GM18502 (cell line): ENCODE measurements around the gene RRP1.
"Not testable (repeated sequence)": the region's sequence is repeated elsewhere in the genome, so short reads cannot be mapped to it uniquely, and the experiment has no call there.

Source experiments
- ATAC-seq: cut with Tn5 transposase; IDR thresholded peaks from one replicate; pipeline ENCODE4 v1.9.1; 2021; ENCODE audit warnings: mild to moderate bottlenecking; ENCODE audit not compliant: unreplicated experiment, poor library complexity

Gene RRP1

DNA sequence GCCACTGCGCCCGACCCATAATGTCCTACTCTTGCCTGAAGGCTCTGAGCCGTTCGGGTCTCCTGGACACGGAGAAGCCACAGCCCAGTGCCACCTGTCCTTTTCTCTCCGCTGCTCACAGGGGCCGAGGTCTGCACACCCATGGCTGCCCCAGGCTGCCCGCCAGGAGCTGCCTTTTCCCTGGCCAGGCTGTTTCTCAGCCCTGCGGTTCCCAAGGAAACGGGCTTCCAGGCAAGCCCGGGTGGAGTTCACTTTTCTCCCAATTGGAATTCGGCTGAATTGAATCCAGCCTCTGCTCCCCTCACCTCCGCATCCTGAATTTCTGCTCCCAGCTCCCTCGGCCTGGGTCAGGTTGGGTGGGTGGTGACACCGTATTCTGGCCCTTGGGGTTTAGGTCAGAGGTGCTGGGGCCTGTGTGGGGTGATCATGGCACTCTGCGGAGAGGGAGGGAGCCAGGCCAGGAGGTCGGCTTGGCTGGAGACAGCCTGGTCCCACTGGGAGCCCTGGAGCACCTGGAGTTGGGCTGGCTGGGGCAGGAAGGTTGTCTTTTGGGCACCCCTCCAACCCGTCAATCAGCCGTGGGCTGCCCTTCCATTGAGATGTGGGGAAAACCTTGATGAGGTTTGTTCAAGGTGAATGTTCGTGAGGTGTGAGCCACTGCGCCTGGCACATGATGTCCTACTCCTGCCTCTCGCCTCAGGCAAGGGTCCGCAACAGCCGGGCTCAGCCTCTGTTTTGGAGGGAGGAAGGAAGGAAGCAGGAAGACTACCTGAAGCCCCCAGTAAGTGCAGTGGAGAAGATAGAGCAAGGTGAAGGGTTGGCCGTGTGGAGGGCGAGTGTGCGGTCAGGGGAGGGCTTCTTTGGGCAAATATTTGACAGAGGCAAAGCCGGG is 25.1 kb downstream of the RRP1 start:
- no peak for ATAC-seq

DNA sequence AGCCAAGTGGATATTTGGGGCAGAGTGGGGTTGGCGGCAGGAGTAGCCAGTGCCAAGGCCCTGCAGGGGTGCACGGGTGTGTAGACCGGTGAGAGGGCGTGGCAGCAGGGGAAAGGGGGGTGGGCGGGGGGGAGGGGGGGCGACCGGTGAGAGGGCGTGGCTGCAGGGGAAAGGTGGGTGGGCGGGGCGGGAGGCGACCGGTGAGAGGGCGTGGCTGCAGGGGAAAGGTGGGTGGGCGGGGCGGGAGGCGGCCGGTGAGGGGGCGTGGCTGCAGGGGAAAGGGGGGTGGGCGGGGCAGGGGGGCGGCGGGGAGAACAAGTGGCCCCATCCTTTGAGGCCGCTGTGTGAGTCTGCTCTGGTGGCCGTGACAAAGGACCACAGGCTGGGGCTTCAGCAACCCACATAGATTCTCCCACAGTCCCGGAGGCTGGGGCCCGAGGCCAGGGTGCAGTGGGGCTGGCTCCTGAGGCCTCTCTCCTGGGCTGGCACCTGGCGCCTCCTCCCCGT is 25.8 kb downstream of the RRP1 start:
- no peak for ATAC-seq

DNA sequence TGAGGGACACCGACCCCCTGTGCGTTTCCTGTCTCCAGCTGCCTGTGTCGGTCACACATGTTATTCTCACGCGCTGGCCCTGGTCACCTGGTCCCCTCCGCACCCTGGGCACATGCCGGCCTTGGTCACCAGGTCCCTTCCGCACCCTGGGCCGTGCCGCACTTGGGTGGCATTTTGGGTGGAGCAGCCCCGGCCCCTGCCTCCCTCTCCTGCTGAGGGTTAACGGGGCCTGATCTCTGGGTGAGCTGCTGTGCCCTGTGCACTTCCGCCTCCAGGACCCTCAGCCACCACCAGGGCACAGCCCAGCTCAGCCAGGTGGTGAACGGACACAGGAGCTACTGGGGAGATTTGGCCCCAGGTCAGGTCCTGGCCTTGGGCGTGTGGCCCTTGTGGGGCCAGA is 26.6 kb downstream of the RRP1 start:
- ATAC-seq, result no peak

DNA sequence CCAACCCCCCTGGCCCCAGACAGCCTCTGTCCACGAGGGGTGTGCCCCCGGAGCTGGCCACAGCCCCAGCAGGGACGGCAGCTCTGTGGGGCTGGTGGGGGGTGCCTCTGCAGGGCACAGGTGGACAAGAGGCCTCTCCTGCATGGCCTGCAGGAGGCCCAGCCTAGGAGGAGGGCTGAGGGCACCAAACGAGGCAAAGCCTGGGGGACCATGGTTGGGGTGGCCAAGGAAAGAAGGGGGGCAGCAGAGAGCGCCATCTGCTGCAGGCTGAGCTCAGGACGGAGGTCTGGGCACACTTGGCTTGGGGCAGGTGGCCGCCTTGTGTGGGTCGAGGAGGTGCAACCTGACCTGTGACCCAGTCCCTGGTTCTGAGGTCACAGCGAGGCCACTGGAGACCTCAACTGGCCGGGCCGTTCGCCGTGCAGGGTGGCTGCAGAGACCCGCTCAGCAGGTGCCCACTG is 27.3 kb downstream of the RRP1 start:
- ATAC-seq, result no peak

DNA sequence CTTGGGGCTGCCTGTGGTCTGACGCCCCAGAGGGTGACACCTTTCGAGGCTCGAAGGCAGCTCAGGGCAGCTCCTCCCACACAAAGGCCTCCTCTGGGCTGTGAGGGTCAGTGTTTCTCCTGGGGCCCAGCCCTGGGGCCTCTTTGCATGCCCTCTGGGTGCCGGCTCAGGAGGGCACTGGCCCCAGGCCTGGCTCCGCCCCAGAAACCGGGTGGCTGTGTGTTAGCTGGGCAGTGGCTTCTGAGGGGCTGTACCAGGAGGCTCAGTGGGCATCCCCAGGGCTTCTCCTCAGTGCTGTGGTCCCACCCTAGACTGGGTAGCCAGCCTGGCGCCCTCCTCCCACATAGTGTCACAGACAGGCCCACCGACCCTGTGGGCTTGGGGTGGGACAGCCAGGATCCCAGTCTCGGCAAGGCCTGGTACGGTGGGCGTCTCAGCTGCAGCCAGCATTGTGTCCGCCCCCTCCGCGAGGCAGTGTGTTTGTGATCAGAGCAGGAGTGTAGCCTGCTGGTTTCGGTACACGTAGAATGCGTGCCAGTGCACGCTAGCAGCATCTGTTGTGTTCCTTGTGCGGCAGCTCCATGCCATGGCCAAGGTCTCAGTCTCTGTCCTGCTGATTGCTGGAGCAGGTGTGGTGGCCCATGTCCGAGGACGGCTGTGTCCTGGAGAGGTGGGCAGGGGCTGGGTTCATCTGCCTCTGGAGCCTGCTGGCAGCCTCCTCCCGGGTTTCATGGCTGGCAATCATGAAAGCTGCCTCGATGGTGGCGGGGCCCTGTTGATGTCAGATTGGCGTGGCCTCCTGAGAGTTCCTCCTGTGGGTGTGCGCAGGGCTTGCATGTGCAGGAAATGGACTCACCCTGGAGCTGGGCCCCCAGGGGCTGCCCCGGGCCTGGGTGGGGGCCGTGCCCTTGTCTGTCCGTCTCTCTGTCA is 28.0 kb downstream of the RRP1 start:
- no peak for ATAC-seq

DNA sequence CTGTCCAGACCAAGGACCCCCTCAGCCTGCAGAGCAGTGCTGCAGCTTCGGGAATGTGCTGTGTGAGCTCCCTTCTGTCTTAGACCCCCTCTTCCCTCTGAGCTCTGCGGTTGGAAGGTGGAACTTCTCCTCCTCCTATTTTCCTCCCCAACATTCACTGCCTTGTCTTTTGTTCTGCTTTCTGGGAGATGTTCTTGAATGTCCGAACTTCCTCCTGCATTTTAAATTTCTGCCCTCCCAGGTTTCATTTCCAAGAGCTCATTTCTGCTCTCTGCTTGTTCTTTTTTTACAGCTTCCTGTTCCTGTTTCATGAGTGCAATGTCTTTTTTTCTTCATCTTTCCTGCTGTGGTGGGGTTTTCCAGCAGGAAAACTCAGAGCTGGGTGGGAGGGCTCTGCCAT is 29.3 kb downstream of the RRP1 start:
- no peak for ATAC-seq

DNA sequence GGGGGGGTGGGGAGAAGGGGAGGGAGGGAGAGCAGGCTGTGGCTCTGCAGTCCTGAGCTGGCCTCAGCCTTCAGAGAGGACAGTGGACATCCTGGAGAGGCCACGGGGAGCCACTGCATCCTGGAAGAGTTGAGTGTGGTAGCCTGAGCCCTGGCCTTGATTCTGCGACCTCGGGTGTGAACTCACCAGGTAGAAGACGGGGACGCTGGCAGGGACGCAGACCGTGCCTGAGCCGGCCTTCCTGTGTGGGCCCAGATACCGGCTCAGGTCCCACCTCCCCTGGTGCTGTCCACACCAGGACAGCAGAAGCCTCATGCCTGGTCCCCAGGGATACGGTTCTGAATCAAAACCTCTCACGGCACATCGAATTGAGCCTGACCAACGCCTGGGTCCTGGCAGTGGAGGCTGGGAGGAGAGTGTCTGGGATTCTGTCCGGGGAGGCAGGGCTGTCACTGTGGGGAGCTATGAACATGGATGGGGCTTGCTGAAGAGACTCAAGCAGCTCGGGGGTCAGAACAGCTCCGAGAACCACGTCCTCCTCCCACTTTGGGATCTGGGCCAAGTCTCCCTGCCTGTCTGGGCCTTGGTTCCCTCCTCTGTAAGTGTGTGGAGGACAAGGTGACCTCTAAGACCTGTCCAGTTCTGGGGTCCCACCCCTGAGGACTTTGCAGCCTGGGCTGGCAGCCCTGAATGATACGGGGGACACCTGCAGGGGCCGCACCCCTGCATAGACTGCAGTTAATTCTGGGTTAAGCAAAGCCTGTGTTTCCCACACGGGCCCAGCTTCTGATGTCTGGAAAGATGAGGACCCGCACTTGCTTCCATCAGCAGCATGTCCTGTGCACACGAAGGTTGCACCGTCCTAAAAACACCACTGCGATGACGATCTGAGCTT is 30.4 kb downstream of the RRP1 start:
- no peak for ATAC-seq

DNA sequence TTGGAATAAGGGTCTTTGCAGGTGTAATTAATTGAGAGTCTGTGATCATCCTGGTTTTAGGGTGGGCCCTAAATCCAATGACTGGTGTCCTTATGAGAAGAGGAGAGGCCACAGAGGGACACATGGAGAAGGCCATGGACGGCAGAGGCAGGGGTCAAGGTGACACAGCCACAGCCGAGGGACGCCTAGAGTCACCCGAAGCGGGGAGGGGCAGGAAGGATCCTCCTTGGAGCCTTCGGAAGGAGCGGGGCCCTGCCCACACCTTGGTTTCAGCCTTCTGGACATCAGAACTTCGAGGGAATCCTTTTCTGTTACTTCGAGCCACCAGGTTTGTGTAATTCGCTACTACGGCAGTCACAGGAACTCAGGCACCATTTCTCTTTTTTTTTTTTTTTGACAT is 31.1 kb downstream of the RRP1 start:
- no peak for ATAC-seq

DNA sequence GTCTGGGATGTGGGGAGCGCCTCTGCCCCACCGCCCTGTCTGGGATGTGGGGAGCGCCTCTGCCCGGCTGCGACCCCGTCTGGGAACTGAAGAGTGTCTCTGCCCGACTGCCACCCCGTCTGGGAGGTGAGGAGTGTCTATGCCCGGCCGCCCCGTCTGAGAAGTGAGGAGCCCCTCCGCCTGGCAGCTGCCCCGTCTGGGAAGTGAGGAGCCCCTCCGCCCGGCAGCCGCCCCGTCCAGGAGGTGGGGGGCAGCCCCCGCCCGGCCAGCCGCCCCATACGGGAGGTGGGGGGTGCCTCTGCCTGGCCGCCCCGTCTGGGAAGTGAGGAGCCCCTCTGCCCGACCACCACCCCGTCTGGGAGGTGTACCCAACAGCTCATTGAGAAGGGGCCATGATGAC is 32.8 kb downstream of the RRP1 start:
- not testable (repeated sequence) for ATAC-seq

DNA sequence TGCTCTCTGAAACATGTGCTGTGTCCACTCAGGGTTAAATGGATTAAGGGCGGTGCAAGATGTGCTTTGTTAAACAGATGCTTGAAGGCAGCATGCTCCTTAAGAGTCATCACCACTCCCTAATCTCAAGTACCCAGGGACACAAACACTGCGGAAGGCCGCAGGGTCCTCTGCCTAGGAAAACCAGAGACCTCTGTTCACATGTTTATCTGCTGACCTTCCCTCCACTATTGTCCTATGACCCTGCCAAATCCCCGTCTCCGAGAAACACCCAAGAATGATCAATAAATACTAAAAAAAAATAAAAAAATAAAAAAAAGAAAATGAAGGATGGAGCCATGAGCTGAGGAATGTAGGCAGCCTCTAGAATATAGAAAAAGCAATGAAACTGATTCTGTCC is 33.4 kb downstream of the RRP1 start:
- ATAC-seq, result not testable (repeated sequence)

DNA sequence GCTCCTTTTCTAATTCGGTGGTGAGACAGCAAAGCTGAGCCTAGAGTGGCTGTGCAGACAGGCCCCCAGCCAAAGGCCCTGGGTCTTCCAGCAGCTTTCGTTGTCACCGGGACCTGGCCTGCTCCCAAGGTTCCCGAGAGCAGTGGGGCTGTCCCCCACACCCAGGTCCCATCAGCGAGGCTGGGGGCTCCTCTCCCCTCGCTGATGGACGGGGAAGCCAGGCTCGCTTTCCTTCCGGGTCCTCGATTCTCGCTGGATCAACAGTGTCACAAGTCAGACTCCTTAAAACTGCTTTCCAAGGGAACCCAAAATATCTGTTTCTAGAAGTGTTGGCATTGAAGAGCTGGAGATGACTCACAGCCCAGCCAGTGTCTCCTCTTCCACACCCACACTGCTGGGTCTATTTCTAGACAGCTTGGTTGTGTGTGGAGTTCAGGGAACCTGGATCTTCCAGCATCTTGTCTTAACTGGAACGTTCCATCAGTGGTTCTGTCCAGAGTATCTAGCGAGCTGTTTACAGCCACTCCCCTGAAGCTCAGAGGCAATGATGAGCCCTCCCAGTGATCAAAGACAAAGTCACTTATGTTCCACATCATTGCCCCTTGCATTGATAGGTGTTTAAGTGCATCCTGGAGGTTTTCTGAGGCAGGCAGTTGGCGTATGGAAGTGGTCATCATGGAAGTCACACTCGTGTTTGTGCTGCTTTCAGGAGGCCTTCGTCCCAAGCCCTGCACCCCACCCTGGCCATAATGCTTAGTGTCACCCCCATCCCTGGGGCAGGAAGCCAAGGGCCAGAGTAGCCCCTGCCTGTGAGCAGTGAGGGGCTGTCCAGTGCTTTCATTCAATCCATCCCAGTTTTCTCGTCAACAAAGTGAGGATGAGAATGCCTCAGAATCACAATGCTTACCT is 35.2 kb downstream of the RRP1 start:
- no peak for ATAC-seq

DNA sequence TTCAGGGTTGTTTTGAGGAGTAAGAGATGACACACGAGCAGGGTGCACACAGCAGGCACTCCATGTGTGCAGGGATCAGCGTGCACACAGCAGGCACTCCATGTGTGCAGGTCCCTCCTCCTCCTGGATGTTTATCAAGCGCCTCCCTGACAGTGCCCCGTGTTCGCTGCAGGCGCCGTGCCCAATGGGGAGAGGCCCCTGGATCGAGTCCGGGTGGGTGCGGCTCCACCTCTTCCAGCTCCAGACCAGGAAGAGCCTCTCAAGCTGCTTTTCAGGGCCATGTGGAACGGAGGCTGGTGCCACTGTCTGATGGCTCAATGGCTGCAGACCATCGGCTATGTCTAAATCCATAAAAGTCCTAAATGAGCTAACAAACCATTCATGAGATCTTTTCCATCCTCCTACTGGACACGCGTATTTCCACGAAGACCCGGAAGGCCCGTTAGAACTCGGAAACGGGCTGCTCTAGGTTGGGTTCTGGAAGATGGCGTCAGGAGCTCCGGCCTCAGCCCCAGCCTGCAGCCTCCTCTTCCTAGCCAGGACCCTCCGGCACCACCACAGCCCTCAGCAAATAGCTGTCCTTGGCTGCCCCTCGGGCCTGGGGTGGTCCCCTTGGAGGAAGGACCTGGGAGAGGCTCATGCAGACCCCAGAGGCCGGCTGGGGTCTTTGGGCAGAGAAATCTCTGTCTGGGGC is 36.0 kb downstream of the RRP1 start:
- no peak for ATAC-seq

DNA sequence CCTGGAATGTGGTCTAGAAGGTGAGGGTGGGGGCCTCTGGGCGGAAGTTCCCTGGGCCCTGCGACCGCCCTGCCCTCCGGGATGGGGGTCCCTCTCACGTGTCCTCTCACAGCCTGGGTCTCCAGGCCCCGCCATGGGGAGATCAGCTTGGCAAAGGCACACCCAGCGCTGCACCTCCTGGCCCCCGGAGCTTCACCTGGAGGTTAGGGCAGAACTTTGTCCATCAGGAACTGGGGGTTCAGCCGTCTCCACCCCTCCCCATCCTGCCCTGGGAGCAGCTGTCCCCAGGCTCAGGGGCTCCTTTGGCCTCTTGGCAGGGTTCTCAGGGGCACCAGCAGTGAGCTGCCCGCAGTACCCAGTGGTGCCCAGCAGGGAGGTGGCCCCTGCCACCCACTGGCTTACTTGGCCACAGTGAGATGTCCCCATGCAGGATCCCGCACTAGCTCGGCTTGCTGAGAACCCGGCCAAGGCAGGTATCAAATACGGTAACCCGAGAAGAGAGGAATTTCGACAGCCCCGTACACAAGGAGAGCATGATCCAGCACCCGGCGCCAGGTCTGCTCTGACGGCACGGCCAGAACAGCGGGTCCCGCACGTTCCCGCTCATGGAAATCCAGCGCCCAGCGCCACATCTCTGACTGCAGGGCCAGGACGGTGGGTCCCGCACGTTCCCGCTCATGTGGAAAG is 36.7 kb downstream of the RRP1 start:
- ATAC-seq, result no peak

DNA sequence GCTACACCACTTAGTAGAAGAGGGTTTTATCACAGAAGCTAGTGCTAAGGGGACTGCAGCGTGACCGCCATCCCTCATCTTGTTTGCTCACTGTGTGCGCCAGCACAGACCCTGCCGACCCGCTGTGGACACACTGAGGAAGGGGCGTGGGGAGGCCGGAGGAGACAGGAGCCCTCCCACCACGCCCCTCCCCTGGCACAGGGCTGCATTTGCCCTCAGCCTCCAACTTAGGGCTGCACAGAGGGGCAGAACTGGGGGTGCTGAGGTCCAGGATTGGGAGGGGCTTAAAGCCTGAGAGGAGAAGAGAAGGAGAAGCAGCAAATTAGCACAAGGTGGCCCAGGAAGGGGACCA is 37.2 kb downstream of the RRP1 start:
- ATAC-seq, result no peak

DNA sequence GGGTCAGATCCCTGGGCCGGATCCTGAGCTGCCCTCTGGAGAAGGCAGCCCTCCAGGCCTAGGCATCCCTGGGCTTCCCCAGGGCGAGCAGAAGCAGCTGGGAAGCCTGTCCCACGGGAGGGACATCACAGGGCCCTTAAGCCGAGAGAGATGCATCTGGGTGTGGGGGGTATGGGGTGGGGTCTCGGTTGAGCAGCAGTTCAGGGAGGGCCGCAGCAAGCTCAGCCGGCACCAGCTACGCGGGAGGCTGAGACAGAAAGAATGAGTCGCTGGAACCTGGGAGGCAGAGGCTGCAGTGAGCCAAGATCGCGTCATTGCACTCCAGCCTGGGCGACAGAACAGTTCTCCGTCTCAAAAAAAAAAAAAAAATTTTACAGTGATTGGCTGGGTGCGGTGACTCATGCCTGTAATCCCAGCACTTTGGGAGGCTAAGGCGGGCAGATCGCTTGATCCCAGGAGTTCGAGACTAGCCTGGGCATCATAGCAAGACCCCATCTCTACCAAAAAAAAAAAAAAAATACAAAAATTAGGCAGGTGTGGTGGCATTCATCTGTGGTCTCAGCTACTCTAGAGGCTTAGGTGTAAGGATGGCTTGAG is 37.7 kb downstream of the RRP1 start:
- no peak for ATAC-seq

DNA sequence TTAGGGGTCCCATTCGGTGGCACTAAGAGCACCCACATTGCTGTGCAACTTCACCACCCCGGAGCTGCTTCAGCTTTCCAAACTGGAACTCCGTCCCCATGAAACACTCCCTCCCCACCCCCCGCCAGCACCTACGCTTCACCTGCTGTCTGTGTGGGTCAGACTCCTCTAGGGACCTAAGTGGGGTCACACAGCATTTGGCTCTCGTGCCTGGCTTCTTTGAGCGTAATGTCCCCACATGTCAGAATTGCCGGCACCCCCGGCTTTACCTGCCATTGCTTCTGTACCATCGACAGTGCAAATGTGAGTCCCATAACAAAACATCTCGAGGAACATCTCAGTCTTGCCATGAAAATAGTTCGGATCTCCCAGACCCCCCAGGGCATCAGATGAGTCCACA is 39.8 kb downstream of the RRP1 start:
- no peak for ATAC-seq

DNA sequence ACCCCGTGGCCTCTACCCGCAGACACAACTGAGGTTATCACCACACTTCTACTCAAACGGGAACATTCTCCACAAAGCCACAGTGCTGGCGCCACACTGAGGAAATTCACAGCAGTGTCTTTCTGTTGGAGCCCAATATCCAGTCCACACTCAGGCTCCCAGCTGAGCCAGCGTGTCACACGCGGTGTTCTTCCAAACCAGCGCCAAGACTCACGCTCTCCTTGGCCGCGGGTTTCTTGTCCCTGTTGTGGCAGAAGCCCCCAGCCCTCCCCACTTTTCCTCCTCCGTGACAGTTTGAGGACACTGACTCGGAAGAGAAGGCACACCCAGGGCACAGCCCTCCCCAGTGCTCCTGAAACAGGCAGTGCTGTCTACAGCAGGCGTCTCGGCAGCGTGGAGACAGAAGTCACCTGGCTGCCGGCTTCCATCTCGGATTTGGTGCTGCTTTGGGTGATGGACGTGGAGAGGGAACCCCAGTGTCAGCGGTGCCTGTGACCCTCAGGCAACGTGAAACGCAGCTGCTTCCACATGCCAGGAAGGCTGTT is 40.3 kb downstream of the RRP1 start:
- ATAC-seq, result no peak
